ENCODE measurements around the gene CEACAM3. TPM values are rescaled to one million over a fixed set of nuclear protein-coding genes. Genes with fewer than 3 reads are reported as not detected.

The CEACAM3 gene
- total and polyA plus RNA-seq, 8 donors: 0.13 to 0.31 TPM; not detected in 6

GRCh38 chr19:41808663-41809566 lies 12.5 kb downstream of the CEACAM3 start:
- H3K27ac ChIP-seq: peak overlapping the region in 2 of 5 donors; percentile 71 to 75
- H3K36me3 ChIP-seq: no peaks in the 10 kb centered on the region
- DNase-seq: peak in 1 of 2 donors; percentile 29
- WGBS, 5 donors: 60 to 73% (median 68%) methylated on average over 16 of the region's 16 CpGs
- H3K4me3 ChIP-seq: no peak overlapping the region
- TF ChIP-seq POLR2A (IDR thresholded peaks at IDR 0.05): no peak
- no peak for TF ChIP-seq CTCF (IDR thresholded peaks at IDR 0.05)
- no peak for TF ChIP-seq EP300 (IDR thresholded peaks at IDR 0.05)
- TF ChIP-seq POLR2AphosphoS5 (IDR thresholded peaks at IDR 0.05): no peak
- intact Hi-C loops (cut with DNase I; ENCODE audit: low total_unique reads): no loop called here
- H3K4me1 ChIP-seq: no peaks in the 10 kb centered on the region
- no peaks in the 10 kb centered on the region for H3K9me3 ChIP-seq
- H3K27me3 ChIP-seq: peaks cover 0 to 35% (median 6%) of the 10 kb centered on the region in 3 donors

- Histone ChIP-seq H3K36me3 (no peaks in the 10 kb centered on the region), H3K27me3 (peaks cover 0 to 30% (median 6%) of the 10 kb centered on the region in 3 donors), H3K27ac (peak overlapping the region in 3 of 5 donors; percentile 29 to 75 (median 71)), H3K4me3 (no peak overlapping the region), H3K4me1 (no peaks in the 10 kb centered on the region), H3K9me3 (no peaks in the 10 kb centered on the region)
- 30 to 67% (median 43%) methylated on average over 2 to 4 of the region's 4 CpGs for WGBS, 5 donors
- TF ChIP-seq EP300 (IDR thresholded peaks at IDR 0.05) (no peak), POLR2A (IDR thresholded peaks at IDR 0.05) (no peak), CTCF (IDR thresholded peaks at IDR 0.05) (no peak), POLR2AphosphoS5 (IDR thresholded peaks at IDR 0.05) (no peak)
- intact Hi-C loops (cut with DNase I; ENCODE audit: low total_unique reads): no loop called here
- DNase-seq: no peak
These were observed 13.9 kb downstream of the CEACAM3 start for GRCh38 chr19:41810301-41810700.

DNA sequence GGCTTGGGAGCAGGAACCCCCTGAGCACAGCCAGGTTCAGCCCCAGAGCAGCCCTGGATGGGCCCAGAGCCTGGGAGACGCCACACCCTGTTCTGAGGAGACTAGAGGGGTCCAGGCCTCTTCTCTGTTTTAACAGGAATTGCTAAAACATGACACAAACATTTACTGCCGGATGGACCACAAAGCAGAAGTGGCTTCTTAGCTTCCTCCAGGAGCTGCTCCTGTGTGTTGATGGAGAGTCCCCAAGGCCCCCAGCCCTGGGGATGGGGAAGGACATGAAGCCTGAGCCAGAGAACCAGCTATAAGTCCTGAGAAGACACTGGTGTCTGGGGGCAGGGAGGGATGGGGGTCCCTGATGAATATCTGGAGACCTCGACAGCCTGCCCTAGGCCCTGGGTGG lies 14.6 kb downstream of the CEACAM3 start:
- no peak for TF ChIP-seq POLR2AphosphoS5 (IDR thresholded peaks at IDR 0.05)
- TF ChIP-seq CTCF (IDR thresholded peaks at IDR 0.05): no peak
- TF ChIP-seq EP300 (IDR thresholded peaks at IDR 0.05): no peak
- peak in 1 of 2 donors; percentile 23 for DNase-seq

DNA sequence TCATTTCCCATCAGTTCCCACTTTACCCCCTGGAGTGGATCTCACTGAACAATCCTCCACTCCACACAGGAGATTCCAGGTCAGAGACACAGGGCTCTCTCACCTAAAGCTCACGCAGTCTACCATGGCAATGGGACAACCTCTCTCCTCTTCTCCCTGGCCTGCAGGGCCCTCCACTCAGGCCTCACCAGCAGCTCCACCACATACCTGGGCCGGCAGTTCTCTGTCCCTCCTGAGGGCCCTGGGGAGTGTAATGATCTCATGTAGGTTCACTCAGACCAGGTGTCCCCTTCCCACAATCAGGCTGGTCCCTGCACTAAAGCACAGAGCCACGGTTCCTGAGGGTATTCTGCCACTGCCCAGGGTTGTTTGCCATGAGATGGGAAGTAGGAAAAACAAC lies 15.6 kb downstream of the CEACAM3 start:
- DNase-seq: peak in 1 of 2 donors; percentile 5
- Histone ChIP-seq H3K4me3 (no peak overlapping the region), H3K27ac (peak overlapping the region in 1 of 5 donors; percentile 71), H3K9me3 (no peaks in the 10 kb centered on the region), H3K4me1 (no peaks in the 10 kb centered on the region), H3K27me3 (peaks cover 0 to 25% (median 6%) of the 10 kb centered on the region in 3 donors), H3K36me3 (no peaks in the 10 kb centered on the region)
- TF ChIP-seq POLR2A (IDR thresholded peaks at IDR 0.05): no peak
- TF ChIP-seq EP300 (IDR thresholded peaks at IDR 0.05): no peak
- no peak for TF ChIP-seq POLR2AphosphoS5 (IDR thresholded peaks at IDR 0.05)
- no peak for TF ChIP-seq CTCF (IDR thresholded peaks at IDR 0.05)
- intact Hi-C loops (cut with DNase I; ENCODE audit: low total_unique reads): no loop called here
- WGBS, 5 donors: 61 to 68% (median 67%) methylated on average over 3 of the region's 3 CpGs

More for the DNA sequence above, 14.6 kb downstream of the CEACAM3 start:
- Histone ChIP-seq H3K27me3 (peaks cover 0 to 30% (median 6%) of the 10 kb centered on the region in 3 donors), H3K27ac (peak overlapping the region in 3 of 5 donors; percentile 29 to 75 (median 71)), H3K4me1 (no peaks in the 10 kb centered on the region), H3K9me3 (no peaks in the 10 kb centered on the region), H3K4me3 (no peak overlapping the region), H3K36me3 (no peaks in the 10 kb centered on the region)
- 42 to 65% (median 61%) methylated on average over 2 to 3 of the region's 3 CpGs for WGBS, 5 donors
- intact Hi-C loops (cut with DNase I; ENCODE audit: low total_unique reads): no loop called here

Measured in stomach (tissue), 9 donors.